Tibial nerve (tissue), 4 donors: ENCODE data around the gene GSTP1. TPM values are rescaled to one million over a fixed set of nuclear protein-coding genes. Genes with fewer than 3 reads are reported as not detected.
A peak's percentile ranks its signal among the peaks of the same experiment; 100 is the strongest.

Experiments
- DNase-seq, 2 donors: peaks; one replicate each; pipeline ENCODE4 v3.0.0-alpha.2; 2019; ENCODE audit warnings: low spot score in 2 of 2
- H3K27ac ChIP-seq, 4 donors: fragments of 200-600 bp; sonication (generic) in 3 of 4; one replicate each; pipeline ENCODE4 v1.5.1; 2017 to 2019; ENCODE audit warnings: mild to moderate bottlenecking in 1 of 4
- H3K27me3 ChIP-seq, 2 donors: fragments of 200-600 bp; sonication (generic) in 1 of 2; one replicate each; pipeline versions ENCODE4 v1.5.1 to v1.6.0; 2017 to 2019
- H3K36me3 ChIP-seq, 3 donors: fragments of 200-600 bp; sonication (generic); one replicate each; pipeline ENCODE4 v1.5.1; 2018 to 2019
- H3K4me1 ChIP-seq, 4 donors: fragments of 200-600 bp; sonication (generic) in 3 of 4; one replicate each; pipeline ENCODE4 v1.5.1; 2017 to 2019
- H3K4me3 ChIP-seq, 4 donors: fragments of 200-600 bp; sonication (generic) in 3 of 4; one replicate each; pipeline ENCODE4 v1.5.1; 2017 to 2019; ENCODE audit warnings: mild to moderate bottlenecking in 1 of 4, moderate library complexity in 1 of 4
- H3K9me3 ChIP-seq, 4 donors: fragments of 200-600 bp; sonication (generic) in 3 of 4; one replicate each; pipeline ENCODE4 v1.5.1; 2017 to 2019
- EP300 ChIP-seq, 2 donors: sonication (generic); formaldehyde crosslinking; IDR thresholded peaks; one replicate each; pipeline ENCODE4 v1.6.1; 2017; ENCODE audit warnings: antibody characterized with exemption in 2 of 2, mild to moderate bottlenecking in 1 of 2
- POLR2A ChIP-seq, 2 donors: fragments of 450-650 bp; IDR thresholded peaks; one replicate each; pipeline ENCODE4 v1.6.1; 2017; ENCODE audit warnings: antibody characterized with exemption in 2 of 2, mild to moderate bottlenecking in 2 of 2, moderate library complexity in 2 of 2
- WGBS, 2 donors: methylation state at CpG; one replicate each; pipeline ENCODE4 v1.1.5; 2018; 5-methylcytosine and 5-hydroxymethylcytosine counted together
- total RNA-seq, 4 donors: library from RNA; depleted of rRNA; stranded (reverse); fragments of >200 nt; gene quantifications; one replicate each; pipeline ENCODE4 v1.1.0, GENCODE V29; 2016
- TF ChIP-seq, protein P1 (sequence below), 5 experiments: fragments of 200-600 bp in 3 of 5; fragments of 450-650 bp in 2 of 5; sonication (generic) in 3 of 5; IDR thresholded peaks; one replicate each; pipeline ENCODE4 v1.5.1; 2016 to 2019; ENCODE audit warnings: antibody characterized with exemption in 5 of 5, mild to moderate bottlenecking in 3 of 5, moderate library complexity in 2 of 5

The GSTP1 gene
- total RNA-seq, 4 donors from 2014 or later, result 631 to 1,055 (median 774) TPM

DNA sequence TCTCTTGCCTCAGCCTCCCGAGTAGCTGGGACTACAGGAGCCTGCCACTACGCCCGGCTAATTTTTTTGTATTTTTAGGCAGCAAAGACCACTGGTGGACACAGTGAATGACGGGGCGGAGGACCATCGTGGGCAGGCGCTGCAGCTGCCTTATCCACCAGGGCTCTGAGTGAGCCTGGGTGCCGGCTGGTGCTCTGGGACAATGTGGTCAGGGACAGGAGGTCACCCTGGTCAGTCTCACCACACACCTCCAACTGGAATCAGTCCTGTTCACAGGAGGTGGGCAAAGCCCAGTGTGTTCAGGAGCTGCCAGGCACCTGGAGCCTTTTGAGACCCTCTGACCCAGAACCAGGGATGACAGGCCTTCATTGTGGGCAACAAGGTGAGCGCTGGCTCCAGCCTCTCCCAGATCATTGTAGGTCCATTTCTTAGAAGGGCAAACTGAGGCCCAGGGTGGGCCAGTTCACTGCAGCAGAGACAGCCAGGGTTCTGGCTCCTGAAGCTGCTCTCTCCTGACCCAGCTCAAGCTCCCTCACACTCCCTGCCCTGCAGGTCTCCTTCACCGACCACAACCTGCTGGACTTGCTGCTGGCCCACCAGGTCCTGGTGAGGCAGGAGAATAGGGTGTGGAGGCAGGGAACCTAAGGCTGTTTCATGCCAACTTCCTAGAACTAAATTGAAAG, 44.6 kb upstream of the GSTP1 start:
- peaks cover 0 to 7% (median 0%) of the 10 kb centered on the region in 4 donors for H3K9me3 ChIP-seq
- no peak for DNase-seq
- 79 to 84% methylated on average over 9 to 10 of the region's 10 CpGs for WGBS, 2 donors

DNA sequence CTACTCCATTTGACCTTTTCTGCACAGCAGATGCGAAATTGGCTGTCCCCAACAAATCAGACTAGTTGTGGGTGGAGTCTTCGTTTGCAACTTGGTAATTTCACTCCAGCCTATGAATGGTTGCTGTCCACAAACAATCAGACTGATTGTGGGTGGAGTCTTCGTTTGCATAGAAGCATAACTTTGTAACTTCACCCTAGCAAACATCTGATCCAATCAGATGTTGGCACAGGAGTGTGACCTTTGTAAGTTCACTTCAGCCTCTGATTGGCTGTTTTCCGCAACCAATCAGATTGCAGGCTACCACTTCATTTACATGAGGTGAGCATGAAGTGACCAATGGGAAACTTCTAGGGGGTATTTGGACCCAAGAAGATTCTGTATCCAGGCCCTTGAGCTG, 44.1 kb upstream of the GSTP1 start:
- Histone ChIP-seq H3K4me1 (peaks cover 0 to under 1% (median 0%) of the 10 kb centered on the region in 4 donors), H3K27ac (no peak overlapping the region)

More for the DNA sequence above, 44.6 kb upstream of the GSTP1 start:
- no peaks in the 10 kb centered on the region for H3K27me3 ChIP-seq
- no peak overlapping the region for H3K27ac ChIP-seq
- no peaks in the 10 kb centered on the region for H3K36me3 ChIP-seq
- no peak overlapping the region for H3K4me3 ChIP-seq
- no peaks in the 10 kb centered on the region for H3K4me1 ChIP-seq
- TF ChIP-seq EP300 (IDR thresholded peaks at IDR 0.05) (no peak), POLR2A (IDR thresholded peaks at IDR 0.05) (no peak)
- TF ChIP-seq, protein P1, sequence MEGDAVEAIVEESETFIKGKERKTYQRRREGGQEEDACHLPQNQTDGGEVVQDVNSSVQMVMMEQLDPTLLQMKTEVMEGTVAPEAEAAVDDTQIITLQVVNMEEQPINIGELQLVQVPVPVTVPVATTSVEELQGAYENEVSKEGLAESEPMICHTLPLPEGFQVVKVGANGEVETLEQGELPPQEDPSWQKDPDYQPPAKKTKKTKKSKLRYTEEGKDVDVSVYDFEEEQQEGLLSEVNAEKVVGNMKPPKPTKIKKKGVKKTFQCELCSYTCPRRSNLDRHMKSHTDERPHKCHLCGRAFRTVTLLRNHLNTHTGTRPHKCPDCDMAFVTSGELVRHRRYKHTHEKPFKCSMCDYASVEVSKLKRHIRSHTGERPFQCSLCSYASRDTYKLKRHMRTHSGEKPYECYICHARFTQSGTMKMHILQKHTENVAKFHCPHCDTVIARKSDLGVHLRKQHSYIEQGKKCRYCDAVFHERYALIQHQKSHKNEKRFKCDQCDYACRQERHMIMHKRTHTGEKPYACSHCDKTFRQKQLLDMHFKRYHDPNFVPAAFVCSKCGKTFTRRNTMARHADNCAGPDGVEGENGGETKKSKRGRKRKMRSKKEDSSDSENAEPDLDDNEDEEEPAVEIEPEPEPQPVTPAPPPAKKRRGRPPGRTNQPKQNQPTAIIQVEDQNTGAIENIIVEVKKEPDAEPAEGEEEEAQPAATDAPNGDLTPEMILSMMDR (IDR thresholded peaks at IDR 0.05), result no peak

DNA sequence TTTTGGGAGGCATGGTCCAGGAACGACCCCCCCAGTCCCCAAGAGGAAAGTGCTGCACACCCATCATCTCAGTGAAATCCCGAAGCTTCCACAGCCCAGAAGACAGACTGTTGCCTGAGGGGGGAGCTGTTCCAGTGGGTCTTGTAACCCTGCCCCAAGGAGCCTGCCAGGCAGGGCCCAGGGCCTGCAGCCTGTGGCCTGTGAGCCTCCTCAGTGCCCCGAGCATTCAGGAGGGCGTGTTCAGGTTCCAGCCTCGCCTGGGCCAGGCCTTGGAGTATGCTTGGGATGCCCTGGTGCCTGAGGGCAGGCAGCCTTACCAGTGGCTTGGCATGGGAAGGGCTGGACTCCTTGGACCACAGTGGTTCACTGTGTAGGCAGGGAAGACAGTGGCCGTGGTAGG, 42.4 kb upstream of the GSTP1 start:
- DNase-seq, result no peak
- Histone ChIP-seq H3K4me3 (no peak overlapping the region), H3K27ac (no peak overlapping the region), H3K27me3 (no peaks in the 10 kb centered on the region), H3K9me3 (no peaks in the 10 kb centered on the region), H3K36me3 (no peaks in the 10 kb centered on the region), H3K4me1 (peaks cover 0 to 10% (median 3%) of the 10 kb centered on the region in 4 donors)
- TF ChIP-seq EP300 (IDR thresholded peaks at IDR 0.05) (no peak), POLR2A (IDR thresholded peaks at IDR 0.05) (no peak)
- TF ChIP-seq, protein P1 (IDR thresholded peaks at IDR 0.05), result no peak
- 85 to 88% methylated on average over 6 of the region's 6 CpGs for WGBS, 2 donors

More for the DNA sequence above, 44.1 kb upstream of the GSTP1 start:
- WGBS, 2 donors, result 80 to 83% methylated on average over 4 of the region's 4 CpGs
- Histone ChIP-seq H3K27me3 (no peaks in the 10 kb centered on the region), H3K4me3 (no peak overlapping the region), H3K9me3 (peaks cover 0 to 3% (median 0%) of the 10 kb centered on the region in 4 donors), H3K36me3 (no peaks in the 10 kb centered on the region)
- TF ChIP-seq EP300 (IDR thresholded peaks at IDR 0.05) (no peak), POLR2A (IDR thresholded peaks at IDR 0.05) (no peak)
- TF ChIP-seq, protein P1 (IDR thresholded peaks at IDR 0.05), result no peak
- DNase-seq, result no peak

DNA sequence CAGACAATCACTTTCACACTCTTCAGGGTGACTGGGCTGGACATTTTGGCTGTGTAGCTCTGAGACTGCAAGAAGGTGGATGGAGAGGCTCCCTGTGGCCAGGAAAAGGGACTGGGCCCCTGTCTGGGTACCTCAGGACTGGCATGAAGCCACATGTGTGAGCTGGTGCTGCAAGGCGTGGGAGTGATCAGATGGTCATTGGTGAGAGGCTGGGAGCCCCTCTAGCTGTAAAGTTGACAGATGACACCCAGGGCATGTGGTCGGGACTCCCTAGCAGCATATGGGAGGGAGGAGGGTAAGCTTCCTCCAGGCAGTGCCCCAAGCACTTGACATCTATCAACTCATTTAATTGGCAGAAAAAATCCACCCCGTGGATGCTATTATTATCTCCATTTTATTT, 41.4 kb upstream of the GSTP1 start:
- H3K27me3 ChIP-seq, result no peaks in the 10 kb centered on the region
- H3K9me3 ChIP-seq, result no peaks in the 10 kb centered on the region
- H3K36me3 ChIP-seq, result no peaks in the 10 kb centered on the region
- TF ChIP-seq EP300 (IDR thresholded peaks at IDR 0.05), result no peak
- no peak for TF ChIP-seq POLR2A (IDR thresholded peaks at IDR 0.05)
- TF ChIP-seq, protein P1 (IDR thresholded peaks at IDR 0.05), result no peak
- 61 to 69% methylated on average over 3 of the region's 3 CpGs for WGBS, 2 donors
- H3K4me3 ChIP-seq, result no peak overlapping the region
- DNase-seq, result no peak
- peaks cover 0 to 10% (median 3%) of the 10 kb centered on the region in 4 donors for H3K4me1 ChIP-seq
- no peak overlapping the region for H3K27ac ChIP-seq

DNA sequence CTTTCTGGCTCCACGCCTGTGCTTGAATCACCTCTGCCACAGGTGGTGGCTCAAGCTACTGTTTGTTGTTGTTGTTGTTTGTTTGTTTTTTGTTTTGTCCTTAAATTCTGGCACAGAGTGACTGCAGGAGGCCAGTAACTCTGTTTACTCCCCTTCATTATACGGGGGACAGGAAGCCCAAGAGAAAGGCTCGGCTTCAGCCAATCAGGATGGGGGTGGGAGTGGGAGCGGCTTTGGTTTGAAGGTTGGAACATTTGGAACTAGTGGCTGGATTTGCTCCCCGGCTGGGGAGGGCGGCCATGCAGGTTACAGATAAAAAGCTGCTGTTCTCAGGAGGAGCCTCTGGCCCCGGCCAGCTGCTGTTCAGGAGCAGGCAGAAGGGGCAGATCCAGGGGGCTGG, 40.6 kb upstream of the GSTP1 start:
- TF ChIP-seq POLR2A (IDR thresholded peaks at IDR 0.05) (no peak), EP300 (IDR thresholded peaks at IDR 0.05) (no peak)
- TF ChIP-seq, protein P1 (IDR thresholded peaks at IDR 0.05), result no peak
- Histone ChIP-seq H3K9me3 (no peaks in the 10 kb centered on the region), H3K27ac (peak overlapping the region in 1 of 4 donors; percentile 27), H3K4me1 (peaks cover 0 to 10% (median 3%) of the 10 kb centered on the region in 4 donors), H3K27me3 (no peaks in the 10 kb centered on the region), H3K36me3 (no peaks in the 10 kb centered on the region), H3K4me3 (no peak overlapping the region)
- DNase-seq, result no peak
- 51 to 60% methylated on average over 6 to 7 of the region's 7 CpGs for WGBS, 2 donors
